NB4 (cell line): Measurements from ENCODE around the gene TOGARAM2.

Experiments used
- DNase-seq: peaks from one replicate; pipeline ENCODE4 v3.0.0; 2010; ENCODE audit warnings: low read depth
- H3K4me3 ChIP-seq: one replicate; pipeline ENCODE4 v1.5.1; 2011; ENCODE audit warnings: mild to moderate bottlenecking, low read depth, low read length, moderate library complexity
- MAX ChIP-seq: IDR thresholded peaks from 2 replicates; pipeline ENCODE4 v1.6.1; 2011; ENCODE audit warnings: low read depth, low read length
- MYC ChIP-seq: IDR thresholded peaks from 2 replicates; pipeline ENCODE4 v1.6.1; 2011; ENCODE audit warnings: low read depth, low read length
- POLR2A ChIP-seq: IDR thresholded peaks from 2 replicates; pipeline ENCODE4 v1.6.1; 2011; ENCODE audit warnings: mild to moderate bottlenecking; ENCODE audit not compliant: insufficient read length; ENCODE audit errors: extremely low read depth
- TF ChIP-seq, protein P1 (sequence below): IDR thresholded peaks from one replicate; pipeline ENCODE4 v1.5.1; 2012; ENCODE audit warnings: low read depth, low read length

TOGARAM2 gene

DNA sequence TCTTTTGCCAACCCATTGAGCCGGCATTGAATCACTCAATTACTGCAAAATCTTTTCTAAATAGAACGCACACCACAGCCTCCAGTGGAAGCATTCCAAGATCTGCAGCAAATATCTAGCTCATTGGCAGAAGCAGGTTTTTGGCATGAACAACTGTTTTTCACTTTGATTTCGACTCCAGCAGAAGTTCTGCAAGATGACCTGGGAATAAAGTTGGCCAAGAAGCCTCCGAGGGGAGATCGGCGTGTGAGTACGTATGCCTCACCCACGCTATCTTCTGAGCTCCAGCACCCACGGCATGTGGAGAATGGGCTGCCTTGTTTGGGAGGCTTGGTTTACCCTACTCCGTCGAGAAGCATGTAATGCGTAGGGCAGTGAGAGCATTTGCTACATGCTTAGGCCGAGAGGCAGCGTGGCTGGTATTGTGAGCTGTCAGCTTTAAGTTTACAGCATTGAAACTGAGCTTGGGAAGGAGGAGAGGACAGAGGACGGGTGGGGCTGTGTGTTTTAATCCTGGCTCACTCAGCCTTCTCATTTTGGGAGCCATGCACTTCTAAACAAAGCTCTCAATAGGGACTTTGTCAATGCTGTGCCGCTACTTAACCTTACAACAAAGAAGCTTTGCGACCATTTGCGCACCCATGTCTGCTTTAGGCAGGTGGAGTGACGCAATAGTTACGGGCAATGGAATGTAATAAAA, 82.7 kb downstream of the TOGARAM2 start:
- no peak for DNase-seq
- no peak for TF ChIP-seq MAX
- TF ChIP-seq, protein P1, sequence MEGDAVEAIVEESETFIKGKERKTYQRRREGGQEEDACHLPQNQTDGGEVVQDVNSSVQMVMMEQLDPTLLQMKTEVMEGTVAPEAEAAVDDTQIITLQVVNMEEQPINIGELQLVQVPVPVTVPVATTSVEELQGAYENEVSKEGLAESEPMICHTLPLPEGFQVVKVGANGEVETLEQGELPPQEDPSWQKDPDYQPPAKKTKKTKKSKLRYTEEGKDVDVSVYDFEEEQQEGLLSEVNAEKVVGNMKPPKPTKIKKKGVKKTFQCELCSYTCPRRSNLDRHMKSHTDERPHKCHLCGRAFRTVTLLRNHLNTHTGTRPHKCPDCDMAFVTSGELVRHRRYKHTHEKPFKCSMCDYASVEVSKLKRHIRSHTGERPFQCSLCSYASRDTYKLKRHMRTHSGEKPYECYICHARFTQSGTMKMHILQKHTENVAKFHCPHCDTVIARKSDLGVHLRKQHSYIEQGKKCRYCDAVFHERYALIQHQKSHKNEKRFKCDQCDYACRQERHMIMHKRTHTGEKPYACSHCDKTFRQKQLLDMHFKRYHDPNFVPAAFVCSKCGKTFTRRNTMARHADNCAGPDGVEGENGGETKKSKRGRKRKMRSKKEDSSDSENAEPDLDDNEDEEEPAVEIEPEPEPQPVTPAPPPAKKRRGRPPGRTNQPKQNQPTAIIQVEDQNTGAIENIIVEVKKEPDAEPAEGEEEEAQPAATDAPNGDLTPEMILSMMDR: no peak
- no peak for TF ChIP-seq MYC
- TF ChIP-seq POLR2A: no peak
- H3K4me3 ChIP-seq: no peak overlapping the region

DNA sequence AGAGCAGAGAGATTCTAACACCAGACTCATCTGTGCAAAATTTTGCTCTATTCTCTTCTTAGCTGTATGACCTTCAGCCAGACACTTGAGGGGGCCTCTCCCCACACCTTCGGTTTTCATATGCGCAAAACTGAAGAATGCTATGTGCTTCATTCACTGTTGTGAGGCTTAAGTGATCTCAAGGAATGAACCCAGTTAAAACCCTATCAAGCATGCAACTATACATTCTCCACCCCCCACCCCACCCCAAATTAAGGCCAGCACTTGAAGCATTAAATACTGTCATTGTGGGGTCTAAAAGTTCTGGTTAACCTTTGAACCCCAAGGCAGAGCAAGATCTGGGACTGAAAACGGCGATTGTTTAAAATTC, 83.2 kb downstream of the TOGARAM2 start:
- H3K4me3 ChIP-seq: no peak overlapping the region
- no peak for DNase-seq
- TF ChIP-seq MAX (no peak), POLR2A (no peak), MYC (no peak)
- TF ChIP-seq, protein P1: no peak

DNA sequence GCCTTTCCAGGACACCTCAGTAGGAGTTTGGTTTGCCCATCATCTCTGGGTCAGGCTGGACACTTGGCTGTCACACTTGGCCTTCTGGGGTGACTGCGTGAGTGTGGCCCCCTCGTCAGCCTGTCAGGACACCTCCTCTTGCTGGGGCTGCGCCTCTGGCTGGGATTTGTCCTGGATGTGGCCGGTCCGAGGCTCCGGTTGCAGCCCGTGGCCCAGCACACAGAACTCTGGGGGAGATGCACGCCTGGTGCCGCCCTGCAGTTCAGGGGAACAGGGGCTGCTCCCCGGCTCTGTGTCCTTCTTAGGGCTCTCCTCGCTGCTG, 83.6 kb downstream of the TOGARAM2 start:
- TF ChIP-seq MAX: no peak
- TF ChIP-seq MYC: no peak
- TF ChIP-seq POLR2A: no peak
- TF ChIP-seq, protein P1: no peak
- no peak overlapping the region for H3K4me3 ChIP-seq
- DNase-seq: no peak

GRCh38 chr2:29065068-29065811, 84.1 kb downstream of the TOGARAM2 start:
- DNase-seq: no peak
- TF ChIP-seq MAX (no peak), MYC (no peak), POLR2A (no peak)
- TF ChIP-seq, protein P1: no peak
- no peak overlapping the region for H3K4me3 ChIP-seq

DNA sequence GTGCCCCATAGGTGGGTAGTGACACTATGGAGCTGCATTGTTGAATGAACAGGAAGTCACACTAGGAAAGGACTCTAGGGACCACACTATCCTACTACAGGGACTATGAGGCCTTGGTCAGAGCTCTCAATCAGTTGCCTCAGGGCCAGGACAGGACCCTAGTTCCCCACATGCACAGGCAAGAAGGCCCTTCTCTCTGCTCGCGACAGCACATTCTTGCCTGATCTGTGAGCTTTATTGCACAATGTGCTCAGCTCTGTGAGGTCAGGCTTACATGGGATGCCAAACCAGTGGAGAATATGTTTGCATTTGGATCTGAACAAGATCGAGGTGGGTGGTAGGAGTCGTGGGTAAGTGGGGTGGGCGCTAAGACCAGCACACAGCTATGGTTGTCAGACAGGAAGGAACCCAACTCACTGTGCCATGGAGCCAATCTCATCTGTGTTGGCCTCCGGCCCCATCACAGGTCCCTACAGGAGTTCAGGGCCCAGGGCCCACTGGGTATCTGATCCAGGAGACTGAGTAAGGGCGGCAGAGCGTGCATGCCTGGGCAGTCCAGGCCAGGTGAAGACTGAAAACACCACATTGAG, 85.3 kb downstream of the TOGARAM2 start:
- no peak overlapping the region for H3K4me3 ChIP-seq
- DNase-seq: peak; percentile 53
- TF ChIP-seq MYC (no peak), MAX (no peak), POLR2A (no peak)
- TF ChIP-seq, protein P1: no peak
